Endothelial cell (in vitro differentiated cells): ENCODE data around the gene ERICH6B. TPM values are rescaled to one million over a fixed set of nuclear protein-coding genes. Genes with fewer than 3 reads are reported as not detected.

Source experiments
- DNase-seq: peaks from one replicate; pipeline ENCODE4 v3.0.0; 2021; ENCODE audit warnings: low spot score
- H3K27ac Mint-ChIP-seq: one replicate; pipeline ENCODE4 v1.8.0; 2021; ENCODE audit warnings: mixed read lengths, inconsistent platforms; ENCODE audit not compliant: unreplicated experiment
- H3K27me3 Mint-ChIP-seq: one replicate; pipeline ENCODE4 v1.8.0; 2021; ENCODE audit warnings: mild to moderate bottlenecking, moderate library complexity, mixed read lengths, inconsistent platforms; ENCODE audit not compliant: unreplicated experiment
- H3K36me3 Mint-ChIP-seq: one replicate; pipeline ENCODE4 v1.8.0; 2021; ENCODE audit warnings: mild to moderate bottlenecking, low read depth, mixed read lengths, inconsistent platforms; ENCODE audit not compliant: unreplicated experiment
- H3K4me1 Mint-ChIP-seq: one replicate; pipeline ENCODE4 v1.8.0; 2021; ENCODE audit warnings: mild to moderate bottlenecking, mixed read lengths, inconsistent platforms; ENCODE audit not compliant: unreplicated experiment
- H3K4me3 Mint-ChIP-seq: one replicate; pipeline ENCODE4 v1.8.0; 2021; ENCODE audit warnings: mild to moderate bottlenecking, mixed read lengths, inconsistent platforms; ENCODE audit not compliant: unreplicated experiment
- H3K9me3 Mint-ChIP-seq: one replicate; pipeline ENCODE4 v1.8.0; 2021; ENCODE audit warnings: mixed read lengths, inconsistent platforms; ENCODE audit not compliant: unreplicated experiment
- total RNA-seq: library from RNA; stranded (reverse); fragmentation: NEBNext Ultra II Directional; extraction: Animal tissue kit (Norgen Biotek cat#: 25700); gene quantifications from one replicate; pipeline ENCODE4 v1.2.1, GENCODE V29; 2021; ENCODE audit not compliant: unreplicated experiment
- TF ChIP-seq, protein P1 (sequence below): fragments of 200-600 bp; sonication (generic); IDR thresholded peaks from one replicate; pipeline ENCODE4 v1.5.0; 2021; ENCODE audit warnings: antibody characterized with exemption; ENCODE audit not compliant: unreplicated experiment

Gene ERICH6B
- total RNA-seq, 1 donor from 2014 or later, result not detected

DNA sequence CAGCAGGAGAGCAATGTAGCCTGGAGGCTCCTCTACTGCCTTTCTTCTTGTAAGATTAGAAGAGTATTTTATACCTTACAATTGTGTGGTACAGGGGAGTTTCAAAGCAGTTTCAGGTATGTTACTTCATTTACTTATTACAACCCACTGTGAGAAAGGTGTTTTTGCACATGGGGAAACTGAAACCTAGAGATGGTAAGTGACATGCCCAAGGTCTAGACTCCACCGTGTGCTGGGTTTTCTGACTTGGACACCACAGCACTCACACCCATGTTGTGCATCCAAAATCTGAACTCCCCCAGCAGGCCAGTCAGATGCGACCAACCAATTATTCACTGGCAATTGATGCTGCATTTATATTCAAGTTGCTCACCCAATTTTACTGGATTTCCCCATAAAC is 22.8 kb downstream of the ERICH6B start:
- Mint-ChIP-seq H3K9me3 (no peaks in the 10 kb centered on the region), H3K27ac (no peak overlapping the region), H3K4me3 (no peak overlapping the region), H3K36me3 (no peaks in the 10 kb centered on the region), H3K4me1 (no peaks in the 10 kb centered on the region), H3K27me3 (peaks cover 1% of the 10 kb centered on the region)
- TF ChIP-seq, protein P1, sequence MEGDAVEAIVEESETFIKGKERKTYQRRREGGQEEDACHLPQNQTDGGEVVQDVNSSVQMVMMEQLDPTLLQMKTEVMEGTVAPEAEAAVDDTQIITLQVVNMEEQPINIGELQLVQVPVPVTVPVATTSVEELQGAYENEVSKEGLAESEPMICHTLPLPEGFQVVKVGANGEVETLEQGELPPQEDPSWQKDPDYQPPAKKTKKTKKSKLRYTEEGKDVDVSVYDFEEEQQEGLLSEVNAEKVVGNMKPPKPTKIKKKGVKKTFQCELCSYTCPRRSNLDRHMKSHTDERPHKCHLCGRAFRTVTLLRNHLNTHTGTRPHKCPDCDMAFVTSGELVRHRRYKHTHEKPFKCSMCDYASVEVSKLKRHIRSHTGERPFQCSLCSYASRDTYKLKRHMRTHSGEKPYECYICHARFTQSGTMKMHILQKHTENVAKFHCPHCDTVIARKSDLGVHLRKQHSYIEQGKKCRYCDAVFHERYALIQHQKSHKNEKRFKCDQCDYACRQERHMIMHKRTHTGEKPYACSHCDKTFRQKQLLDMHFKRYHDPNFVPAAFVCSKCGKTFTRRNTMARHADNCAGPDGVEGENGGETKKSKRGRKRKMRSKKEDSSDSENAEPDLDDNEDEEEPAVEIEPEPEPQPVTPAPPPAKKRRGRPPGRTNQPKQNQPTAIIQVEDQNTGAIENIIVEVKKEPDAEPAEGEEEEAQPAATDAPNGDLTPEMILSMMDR, result no peak
- no peak for DNase-seq

DNA sequence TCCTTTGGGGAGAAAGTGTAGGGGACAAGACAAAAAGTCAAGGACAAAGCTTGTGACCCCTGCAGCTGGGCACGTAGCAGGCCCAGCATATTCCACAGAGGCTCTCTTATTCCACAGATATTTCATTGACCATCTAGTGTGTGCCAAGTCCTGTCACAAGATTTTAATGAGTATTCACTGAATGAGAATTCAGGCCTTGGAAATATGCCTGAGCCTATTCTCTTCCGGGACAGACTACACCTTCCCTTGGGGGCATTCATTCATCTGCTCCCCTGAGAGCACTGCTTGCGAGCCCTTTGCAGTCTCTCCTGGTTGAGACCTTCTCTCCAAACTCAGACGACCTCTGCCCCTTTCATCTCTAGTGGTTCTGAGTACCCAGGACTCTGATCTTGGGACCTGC is 25.5 kb downstream of the ERICH6B start:
- Mint-ChIP-seq H3K27ac (no peak overlapping the region), H3K4me1 (peaks cover under 1% of the 10 kb centered on the region), H3K4me3 (no peak overlapping the region), H3K27me3 (peaks cover 3% of the 10 kb centered on the region), H3K9me3 (no peaks in the 10 kb centered on the region), H3K36me3 (no peaks in the 10 kb centered on the region)
- DNase-seq, result no peak
- TF ChIP-seq, protein P1, result no peak

DNA sequence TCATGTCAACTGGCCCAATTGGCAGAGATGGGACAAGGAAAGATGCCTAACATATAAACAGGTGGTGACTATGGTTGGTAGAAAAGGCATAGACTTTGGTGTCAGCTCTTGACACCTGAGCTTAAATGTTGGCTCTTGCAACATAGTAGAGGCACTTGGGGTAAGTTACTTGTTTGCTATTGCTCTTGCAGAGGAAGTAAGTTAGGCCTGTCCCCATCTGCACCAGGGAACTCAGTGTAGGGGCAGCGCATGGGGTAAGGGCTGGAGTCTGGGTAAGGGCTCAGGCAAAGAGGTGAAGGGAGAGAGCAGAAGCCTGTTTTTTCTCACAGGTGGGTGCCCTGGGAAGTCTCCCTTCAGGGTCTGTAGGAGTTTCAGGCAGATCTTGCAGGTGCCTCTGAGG is 27.6 kb downstream of the ERICH6B start:
- TF ChIP-seq, protein P1, result no peak
- Mint-ChIP-seq H3K4me1 (peaks cover 3% of the 10 kb centered on the region), H3K27ac (no peak overlapping the region), H3K4me3 (no peak overlapping the region), H3K36me3 (no peaks in the 10 kb centered on the region), H3K27me3 (peaks cover 3% of the 10 kb centered on the region), H3K9me3 (no peaks in the 10 kb centered on the region)
- no peak for DNase-seq

DNA sequence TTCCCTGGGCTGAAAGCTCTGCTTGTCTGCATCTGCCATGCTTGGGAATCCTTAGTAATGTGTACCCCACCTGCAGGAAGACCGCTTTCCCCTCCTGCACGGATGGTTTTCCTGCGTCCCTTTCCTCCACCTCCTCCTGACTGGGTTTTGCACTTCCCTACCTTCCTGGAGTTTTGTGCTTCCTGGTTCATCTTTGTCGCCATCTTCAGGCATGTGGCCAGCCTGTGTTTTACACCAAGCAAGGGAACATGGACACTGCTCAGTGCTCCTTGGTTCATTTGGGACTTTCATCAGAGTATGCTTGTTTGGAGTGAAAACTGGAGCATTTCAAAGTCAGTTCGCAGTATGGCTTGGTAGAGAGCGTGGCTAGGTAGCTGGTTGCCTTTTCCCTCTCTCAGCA is 30.7 kb downstream of the ERICH6B start:
- H3K4me3 Mint-ChIP-seq, result no peak overlapping the region
- H3K36me3 Mint-ChIP-seq, result no peaks in the 10 kb centered on the region
- H3K27me3 Mint-ChIP-seq, result peaks cover 3% of the 10 kb centered on the region
- no peaks in the 10 kb centered on the region for H3K9me3 Mint-ChIP-seq
- no peak overlapping the region for H3K27ac Mint-ChIP-seq
- peak; percentile 4 for DNase-seq
- peaks cover 3% of the 10 kb centered on the region for H3K4me1 Mint-ChIP-seq
- TF ChIP-seq, protein P1, result no peak

DNA sequence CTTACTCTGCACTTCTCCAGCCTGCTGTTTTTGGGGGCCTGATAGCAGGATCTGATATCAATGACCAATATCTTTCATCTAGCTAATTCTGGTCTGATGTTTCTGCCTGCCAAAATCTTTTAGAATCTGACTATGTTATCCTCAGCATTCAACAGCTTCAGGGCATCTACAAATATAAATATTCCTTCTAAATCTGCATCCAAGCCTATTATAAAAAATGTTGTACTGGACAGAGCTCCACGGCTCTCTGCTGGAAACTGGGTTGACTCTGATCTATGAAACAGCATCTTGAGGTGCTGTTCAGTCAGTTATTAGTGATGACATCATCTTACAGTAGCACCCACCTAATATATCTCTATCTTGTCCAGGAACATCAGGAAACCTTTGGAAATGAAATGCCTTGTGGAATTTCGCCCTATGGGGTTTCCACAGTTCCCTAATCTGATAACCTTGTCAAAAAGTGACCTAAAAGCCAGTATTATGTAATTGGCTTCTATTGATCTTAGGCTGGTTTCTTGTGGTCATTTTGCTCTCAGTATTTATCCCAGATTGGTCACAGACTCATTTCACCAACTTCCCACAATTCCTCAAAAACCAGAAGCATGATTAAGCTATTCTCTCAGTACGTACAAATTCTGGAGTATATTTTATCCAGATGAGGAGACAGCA is 33.0 kb downstream of the ERICH6B start:
- H3K4me3 Mint-ChIP-seq, result no peak overlapping the region
- no peak for DNase-seq
- no peaks in the 10 kb centered on the region for H3K9me3 Mint-ChIP-seq
- peaks cover 3% of the 10 kb centered on the region for H3K4me1 Mint-ChIP-seq
- H3K36me3 Mint-ChIP-seq, result no peaks in the 10 kb centered on the region
- TF ChIP-seq, protein P1, result no peak
- peaks cover 3% of the 10 kb centered on the region for H3K27me3 Mint-ChIP-seq
- H3K27ac Mint-ChIP-seq, result no peak overlapping the region
